AG10803 (cell line): ENCODE results near the gene ZNF641.
"Not testable (repeated sequence)": the region's sequence is repeated elsewhere in the genome, so short reads cannot be mapped to it uniquely, and the experiment has no call there.

Source experiments
- DNase-seq: peaks from one replicate; pipeline ENCODE4 v3.0.0; 2010; ENCODE audit warnings: low read depth
- H3K4me3 ChIP-seq: 2 replicates; pipeline ENCODE4 v1.5.1; 2011; ENCODE audit warnings: mild to moderate bottlenecking, low read length, control low read depth
- CTCF ChIP-seq: conservative IDR thresholded peaks from 2 replicates; pipeline ENCODE4 v1.5.1; 2011; ENCODE audit warnings: mild to moderate bottlenecking, low read length, control low read depth, inconsistent platforms

Gene ZNF641

GRCh38 chr12:48336061-48336460, 14.7 kb downstream of the ZNF641 start:
- no peak for DNase-seq
- H3K4me3 ChIP-seq = no peak overlapping the region
- TF ChIP-seq CTCF = no peak

GRCh38 chr12:48334808-48335207, 15.9 kb downstream of the ZNF641 start:
- DNase-seq = no peak
- no peak for TF ChIP-seq CTCF
- no peak overlapping the region for H3K4me3 ChIP-seq

- not testable (repeated sequence) for DNase-seq, H3K4me3 ChIP-seq
These were observed 17.0 kb downstream of the ZNF641 start for GRCh38 chr12:48333680-48334079.

GRCh38 chr12:48331399-48331798, 19.3 kb downstream of the ZNF641 start:
- no peak for DNase-seq
- no peak overlapping the region for H3K4me3 ChIP-seq
- TF ChIP-seq CTCF = no peak

GRCh38 chr12:48329199-48329939, 21.4 kb downstream of the ZNF641 start:
- H3K4me3 ChIP-seq = no peak overlapping the region
- no peak for TF ChIP-seq CTCF
- no peak for DNase-seq

GRCh38 chr12:48316491-48316890, 34.2 kb downstream of the ZNF641 start:
- DNase-seq = no peak
- no peak for TF ChIP-seq CTCF
- no peak overlapping the region for H3K4me3 ChIP-seq

GRCh38 chr12:48311313-48311712, 39.4 kb downstream of the ZNF641 start:
- no peak for TF ChIP-seq CTCF
- DNase-seq = no peak
- H3K4me3 ChIP-seq = no peak overlapping the region
